ENCODE results near the gene MCTP1.

DNA sequence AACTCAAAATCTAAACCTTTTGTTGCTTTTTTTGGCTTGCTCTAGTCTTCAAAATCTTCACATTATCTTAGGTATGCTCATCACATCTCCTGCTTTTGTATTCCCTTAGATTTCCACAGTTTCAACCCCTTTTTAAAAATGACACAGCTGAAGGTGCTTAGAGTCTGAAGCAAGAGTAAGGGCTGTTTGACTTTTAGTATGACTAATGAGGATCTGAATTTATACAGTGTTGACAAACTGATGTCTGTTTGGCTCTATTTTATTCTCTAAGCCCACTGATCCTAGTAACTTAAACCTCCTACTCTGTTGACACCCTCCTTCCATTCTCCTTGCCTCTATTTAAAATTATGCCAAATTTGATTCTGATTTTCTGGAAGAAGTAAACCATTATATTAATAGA, 200.1 kb downstream of the MCTP1 start:
- TF ChIP-seq POLR2A (IDR thresholded peaks at IDR 0.05; ENCODE audit: low read depth, low read length) (no peak), POLR2AphosphoS5 (IDR thresholded peaks at IDR 0.05; ENCODE audit: low read depth, low read length) (no peak)
